ACC112 (cell line): Measurements from ENCODE around the gene PLEKHA5.

Source experiments
- H2AFZ ChIP-seq: fragments of 200-600 bp; sonication (generic); one replicate; pipeline ENCODE4 v1.6.0; 2017; ENCODE audit warnings: antibody characterized with exemption, low read length; ENCODE audit not compliant: unreplicated experiment
- H3K27ac ChIP-seq: fragments of 200-600 bp; sonication (generic); 2 replicates; pipeline ENCODE4 v1.5.1; 2014; ENCODE audit warnings: low read depth, mild to moderate bottlenecking, antibody characterized with exemption, low read length, moderate library complexity
- H3K27me3 ChIP-seq: fragments of 200-600 bp; sonication (generic); 2 replicates; pipeline ENCODE4 v1.6.1; 2014; ENCODE audit warnings: mild to moderate bottlenecking, antibody characterized with exemption, low read length, moderate library complexity, mixed read lengths; ENCODE audit not compliant: insufficient read depth
- H3K36me3 ChIP-seq: fragments of 200-600 bp; sonication (generic); 2 replicates; pipeline ENCODE4 v1.6.1; 2016; ENCODE audit warnings: mild to moderate bottlenecking, antibody characterized with exemption, low read length, moderate library complexity, mixed read lengths; ENCODE audit not compliant: insufficient read depth
- H3K4me1 ChIP-seq: fragments of 200-600 bp; sonication (generic); one replicate; pipeline ENCODE4 v1.6.1; 2016; ENCODE audit warnings: low read length, mixed read lengths; ENCODE audit not compliant: insufficient read depth, unreplicated experiment, control insufficient read depth
- H3K4me3 ChIP-seq: fragments of 200-600 bp; sonication (generic); 2 replicates; pipeline ENCODE4 v1.5.1; 2014; ENCODE audit warnings: mild to moderate bottlenecking, low read depth, low read length
- H3K79me2 ChIP-seq: fragments of 200-600 bp; sonication (generic); one replicate; pipeline ENCODE4 v1.6.0; 2016; ENCODE audit warnings: low read length; ENCODE audit not compliant: control insufficient read depth, unreplicated experiment, insufficient read depth

The PLEKHA5 gene

DNA sequence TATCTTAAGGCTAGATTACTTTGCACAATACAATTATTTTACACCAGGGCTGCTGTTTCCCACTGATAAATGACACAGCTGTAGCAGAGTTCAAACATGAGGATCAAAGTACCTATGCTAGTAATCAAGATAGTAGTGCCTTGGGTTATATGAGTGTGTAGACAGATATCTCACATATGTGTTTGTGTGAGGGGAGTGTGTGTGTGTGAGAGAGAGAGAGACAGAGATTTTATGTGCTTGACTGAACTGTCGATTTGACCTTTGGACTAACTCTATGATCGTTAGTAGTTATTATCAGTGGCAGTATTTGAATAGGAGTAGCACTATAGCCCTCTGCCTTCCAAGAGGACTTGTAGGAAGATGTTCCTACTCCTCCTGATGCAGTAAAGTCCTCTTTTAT lies 15.5 kb downstream of the PLEKHA5 start:
- H3K4me1 ChIP-seq, result peaks cover 5% of the 10 kb centered on the region
- H3K79me2 ChIP-seq, result peaks cover 8% of the 10 kb centered on the region
- no peak overlapping the region for H3K27ac ChIP-seq
- no peak overlapping the region for H2AFZ ChIP-seq
- no peaks in the 10 kb centered on the region for H3K27me3 ChIP-seq
- H3K4me3 ChIP-seq, result no peak overlapping the region
- peaks cover 9% of the 10 kb centered on the region for H3K36me3 ChIP-seq

- no peaks in the 10 kb centered on the region for H3K27me3 ChIP-seq
- no peak overlapping the region for H2AFZ ChIP-seq
- H3K79me2 ChIP-seq, result peaks cover 6% of the 10 kb centered on the region
- no peak overlapping the region for H3K27ac ChIP-seq
- no peaks in the 10 kb centered on the region for H3K4me1 ChIP-seq
- no peak overlapping the region for H3K4me3 ChIP-seq
- H3K36me3 ChIP-seq, result peaks cover 15% of the 10 kb centered on the region
Observed at GRCh38 chr12:19148860-19149259, 19.3 kb downstream of the PLEKHA5 start.

DNA sequence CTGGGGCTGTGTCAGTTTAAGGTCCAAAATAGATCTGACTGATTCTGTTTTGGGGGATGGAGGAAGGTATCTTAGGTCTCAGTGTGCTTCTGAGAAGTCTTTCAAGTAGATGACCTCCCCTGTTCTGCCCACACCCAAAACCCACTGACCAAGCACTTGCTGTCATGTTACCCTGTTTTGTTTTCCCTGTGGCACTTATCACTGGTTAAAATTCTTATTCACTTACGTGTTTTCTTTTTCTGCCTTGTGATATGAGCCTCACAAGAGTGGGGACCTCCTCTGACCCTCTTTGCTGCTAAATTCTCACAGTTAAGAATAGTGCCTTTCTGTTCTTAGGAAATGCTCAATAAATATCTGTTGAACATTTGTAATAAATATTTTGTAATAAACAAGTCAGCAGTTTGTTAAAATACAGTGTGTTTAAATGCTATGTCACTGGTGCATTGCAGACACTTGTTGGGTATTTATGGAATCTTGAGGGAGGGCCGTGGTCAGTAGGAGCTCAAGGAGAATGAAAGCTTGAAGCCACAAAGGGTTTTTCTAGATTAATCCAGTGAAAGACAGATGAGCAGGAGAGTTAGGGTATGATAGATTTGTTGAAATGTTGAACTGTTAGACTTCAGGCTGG lies 20.9 kb downstream of the PLEKHA5 start:
- Histone ChIP-seq H2AFZ (no peak overlapping the region), H3K27ac (no peak overlapping the region), H3K27me3 (no peaks in the 10 kb centered on the region), H3K79me2 (peaks cover 6% of the 10 kb centered on the region), H3K36me3 (peaks cover 15% of the 10 kb centered on the region), H3K4me1 (no peaks in the 10 kb centered on the region), H3K4me3 (no peak overlapping the region)

GRCh38 chr12:19151298-19151697 lies 21.8 kb downstream of the PLEKHA5 start:
- Histone ChIP-seq H3K36me3 (peaks cover 15% of the 10 kb centered on the region; the same call in 1 of the 2 replicates), H3K4me3 (no peak overlapping the region), H3K4me1 (no peaks in the 10 kb centered on the region), H3K79me2 (peaks cover 6% of the 10 kb centered on the region), H3K27me3 (no peaks in the 10 kb centered on the region), H2AFZ (no peak overlapping the region), H3K27ac (no peak overlapping the region)

DNA sequence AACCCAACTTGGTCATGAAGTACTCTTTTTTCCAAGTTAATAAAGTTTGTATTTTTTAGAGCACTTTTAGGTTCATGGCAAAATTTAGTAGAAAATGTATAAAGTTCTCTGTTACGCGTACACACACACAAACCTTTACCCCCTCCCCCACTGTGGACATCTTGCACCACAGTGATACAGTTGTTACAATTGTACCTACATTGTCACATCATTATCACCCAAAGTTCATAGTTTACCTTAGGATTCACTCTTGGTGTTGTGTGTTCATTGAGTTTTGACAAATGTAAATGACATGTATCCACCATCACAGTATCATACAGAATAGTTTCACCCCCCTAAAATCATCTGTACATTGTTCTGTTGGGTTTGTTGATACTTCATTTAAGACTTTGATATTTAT lies 23.9 kb downstream of the PLEKHA5 start:
- Histone ChIP-seq H3K27me3 (no peaks in the 10 kb centered on the region), H2AFZ (no peak overlapping the region), H3K27ac (no peak overlapping the region), H3K79me2 (peaks cover 6% of the 10 kb centered on the region), H3K4me1 (no peaks in the 10 kb centered on the region), H3K4me3 (no peak overlapping the region), H3K36me3 (peaks cover 15% of the 10 kb centered on the region; the same call in 1 of the 2 replicates)

GRCh38 chr12:19154686-19155085 lies 25.2 kb downstream of the PLEKHA5 start:
- H3K79me2 ChIP-seq, result peaks cover 5% of the 10 kb centered on the region
- no peaks in the 10 kb centered on the region for H3K4me1 ChIP-seq
- H2AFZ ChIP-seq, result no peak overlapping the region
- no peak overlapping the region for H3K4me3 ChIP-seq
- no peaks in the 10 kb centered on the region for H3K27me3 ChIP-seq
- H3K27ac ChIP-seq, result no peak overlapping the region
- 0 out of 2 replicates have a peak, but pooled peaks cover 9% of the 10 kb centered on the region for H3K36me3 ChIP-seq

GRCh38 chr12:19155981-19156734 lies 26.6 kb downstream of the PLEKHA5 start:
- no peak overlapping the region for H2AFZ ChIP-seq
- H3K4me1 ChIP-seq, result no peaks in the 10 kb centered on the region
- H3K79me2 ChIP-seq, result peaks cover 4% of the 10 kb centered on the region

GRCh38 chr12:19158923-19159322 lies 29.4 kb downstream of the PLEKHA5 start:
- Histone ChIP-seq H3K27ac (no peak overlapping the region), H2AFZ (no peak overlapping the region), H3K4me1 (no peaks in the 10 kb centered on the region), H3K36me3 (no peaks in the 10 kb centered on the region), H3K79me2 (no peaks in the 10 kb centered on the region), H3K27me3 (no peaks in the 10 kb centered on the region), H3K4me3 (no peak overlapping the region)

More at GRCh38 chr12:19155981-19156734, 26.6 kb downstream of the PLEKHA5 start:
- Histone ChIP-seq H3K27ac (no peak overlapping the region), H3K36me3 (0 out of 2 replicates have a peak, but pooled peaks cover 5% of the 10 kb centered on the region), H3K27me3 (no peaks in the 10 kb centered on the region), H3K4me3 (no peak overlapping the region)

DNA sequence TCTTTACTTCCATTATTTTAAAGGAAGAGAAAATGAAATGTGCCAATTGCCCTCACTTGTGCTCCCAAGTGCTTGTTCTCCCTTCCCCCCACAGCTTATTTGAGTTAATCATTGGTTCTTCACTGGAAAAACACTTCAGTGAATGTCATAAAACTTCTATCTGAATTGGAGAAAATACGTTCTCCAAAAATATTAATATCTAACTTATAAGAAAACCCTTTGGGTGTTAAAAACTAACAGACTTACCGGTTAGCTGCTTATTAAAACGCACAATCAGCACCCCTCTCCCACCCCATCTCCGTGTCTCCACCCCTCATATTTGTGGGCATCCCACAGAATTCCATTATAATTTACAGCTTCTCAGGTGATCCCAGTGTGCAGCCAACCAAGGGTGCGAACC lies 31.7 kb downstream of the PLEKHA5 start:
- Histone ChIP-seq H2AFZ (no peak overlapping the region), H3K4me1 (no peaks in the 10 kb centered on the region)

GRCh38 chr12:19165451-19165850 lies 35.9 kb downstream of the PLEKHA5 start:
- no peak overlapping the region for H2AFZ ChIP-seq
- no peak overlapping the region for H3K4me3 ChIP-seq
- no peaks in the 10 kb centered on the region for H3K4me1 ChIP-seq
- H3K27ac ChIP-seq, result no peak overlapping the region
- no peaks in the 10 kb centered on the region for H3K27me3 ChIP-seq
- H3K36me3 ChIP-seq, result no peaks in the 10 kb centered on the region
- H3K79me2 ChIP-seq, result no peaks in the 10 kb centered on the region

More for the DNA sequence above, 31.7 kb downstream of the PLEKHA5 start:
- H3K27me3 ChIP-seq, result no peaks in the 10 kb centered on the region
- no peak overlapping the region for H3K27ac ChIP-seq
- H3K36me3 ChIP-seq, result no peaks in the 10 kb centered on the region
- H3K79me2 ChIP-seq, result no peaks in the 10 kb centered on the region
- H3K4me3 ChIP-seq, result no peak overlapping the region

DNA sequence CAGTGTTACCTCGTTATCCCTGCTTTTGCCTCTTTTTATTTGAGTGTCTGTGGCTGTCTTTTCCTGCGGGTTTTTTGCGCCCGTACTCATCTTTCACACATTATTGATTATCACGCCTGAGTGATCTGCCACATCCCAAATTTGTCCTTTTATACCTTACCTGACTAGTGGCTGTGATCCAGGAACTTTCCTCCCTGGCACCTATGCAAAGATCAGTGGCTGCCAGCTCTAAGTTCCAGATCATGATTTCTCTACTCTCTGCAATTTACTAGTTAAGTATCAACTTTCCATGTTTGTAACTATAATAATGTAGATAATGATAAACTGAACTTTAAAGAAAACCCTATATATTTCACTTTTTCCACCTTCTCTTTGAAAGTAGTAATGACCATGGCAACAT lies 36.9 kb downstream of the PLEKHA5 start:
- Histone ChIP-seq H3K4me3 (no peak overlapping the region), H3K36me3 (no peaks in the 10 kb centered on the region), H3K27me3 (no peaks in the 10 kb centered on the region), H2AFZ (no peak overlapping the region), H3K79me2 (no peaks in the 10 kb centered on the region), H3K4me1 (peaks cover under 1% of the 10 kb centered on the region), H3K27ac (no peak overlapping the region)
